GM12878 (cell line): Measurements from ENCODE around the gene ADCY9. TPM values are rescaled to one million over a fixed set of nuclear protein-coding genes. Genes with fewer than 3 reads are reported as not detected.

Experiments used
- ATAC-seq: fragments of 200-7000 bp; cut with Tn5 transposase; 3 replicates; pipeline ENCODE4 v1.9.1; 2020; ENCODE audit warnings: mild to moderate bottlenecking, moderate library complexity
- BruUV-seq: library from RNA; stranded (reverse); fragments of 400-500 nt; replicated peaks from 2 replicates; lab custom pipeline; 2021; lab: Mats Ljungman, UMichigan
- CTCF ChIA-PET: fragments of 300-600 bp; sonication (Branson Sonifier 250); formaldehyde crosslinking; extraction: SDS; loops from one replicate; lab custom pipeline; 2021; ENCODE audit warnings: inconsistent platforms; lab: Yijun Ruan, JAX
- POLR2A ChIA-PET: fragments of 350-600 bp; formaldehyde crosslinking; extraction: SDS; loops from one replicate; lab custom pipeline; 2021; ENCODE audit warnings: inconsistent platforms; lab: Charles Lee
- RAD21 ChIA-PET: fragments of 300-600 bp; sonication (Branson Sonifier 250); formaldehyde crosslinking; loops from one replicate; lab custom pipeline; 2023; ENCODE audit warnings: antibody characterized with exemption; ENCODE audit not compliant: unreplicated experiment; lab: Charles Lee
- SMC1A ChIA-PET: fragments of 300-600 bp; sonication (Branson Sonifier 250); formaldehyde crosslinking; loops from one replicate; lab custom pipeline; 2023; ENCODE audit not compliant: unreplicated experiment, uncharacterized antibody; lab: Charles Lee
- DNase-seq: peaks from one replicate; pipeline ENCODE4 v3.0.0-alpha.2; 2011; ENCODE audit warnings: low read depth, low spot score
- FAIRE-seq: peaks from 3 replicates; lab custom pipeline; 2011; peaks lifted over from hg19 to GRCh38; lab: Jason Lieb, UNC
- H2AFZ ChIP-seq: 2 replicates; pipeline ENCODE4 v1.6.0; 2011; ENCODE audit warnings: low read depth, low read length, control low read depth; ENCODE audit not compliant: control insufficient read depth
- H3K27ac ChIP-seq: 2 replicates; pipeline ENCODE4 v1.5.1; 2011; ENCODE audit warnings: control low read depth; ENCODE audit not compliant: control insufficient read depth, insufficient read depth
- H3K27me3 ChIP-seq, 2 experiments: replicated peaks in 1 of 2; 2 replicates each; pipeline versions ENCODE4 v1.6.0 to v1.6.1; 2011; ENCODE audit warnings: low read length in 1 of 2; ENCODE audit not compliant: control insufficient read depth in 2 of 2, insufficient read depth in 2 of 2
- H3K36me3 ChIP-seq, 2 experiments: 2 replicates each; pipeline ENCODE4 v1.5.1; 2011; ENCODE audit warnings: low read length in 1 of 2; ENCODE audit not compliant: control insufficient read depth in 2 of 2, insufficient read depth in 2 of 2
- H3K4me1 ChIP-seq: 2 replicates; pipeline ENCODE4 v1.6.1; 2011; ENCODE audit warnings: mild to moderate bottlenecking, low read length, moderate library complexity, mixed read lengths; ENCODE audit not compliant: control insufficient read depth, insufficient read depth
- H3K4me2 ChIP-seq: 2 replicates; pipeline ENCODE4 v1.6.0; 2011; ENCODE audit warnings: control low read depth; ENCODE audit not compliant: control insufficient read depth, insufficient read depth
- H3K4me3 ChIP-seq: fragments of 200-600 bp; sonication (generic); 2 replicates; pipeline ENCODE4 v1.5.1; 2016
- H3K79me2 ChIP-seq: 2 replicates; pipeline ENCODE4 v1.6.0; 2011; ENCODE audit warnings: low read length; ENCODE audit not compliant: control insufficient read depth, insufficient read depth
- H3K9ac ChIP-seq: 2 replicates; pipeline ENCODE4 v1.8.0; 2011; ENCODE audit warnings: low read length, control low read depth, mixed read lengths; ENCODE audit not compliant: control insufficient read depth, insufficient read depth
- H3K9me3 ChIP-seq: replicated peaks from 3 replicates; pipeline ENCODE4 v1.5.1; 2011; ENCODE audit warnings: mild to moderate bottlenecking, low read length; ENCODE audit not compliant: control insufficient read depth, insufficient read depth
- H4K20me1 ChIP-seq: 2 replicates; pipeline ENCODE4 v1.6.0; 2011; ENCODE audit not compliant: control insufficient read depth, insufficient read depth
- FOXM1 ChIP-seq: IDR thresholded peaks from 2 replicates; pipeline ENCODE4 v1.6.1; 2012; ENCODE audit warnings: low read depth, mild to moderate bottlenecking, inconsistent platforms, low read length, moderate library complexity
- GATAD2B ChIP-seq: fragments of 450-650 bp; conservative IDR thresholded peaks from 2 replicates; pipeline ENCODE4 v1.6.1; 2017; ENCODE audit warnings: low read depth, mild to moderate bottlenecking, moderate library complexity
- HDGF ChIP-seq: fragments of 450-650 bp; IDR thresholded peaks from 2 replicates; pipeline ENCODE4 v1.6.1; 2016; ENCODE audit warnings: antibody characterized with exemption
- KDM1A ChIP-seq: fragments of 200-600 bp; sonication (generic); IDR thresholded peaks from 2 replicates; pipeline ENCODE4 v1.6.1; 2016; ENCODE audit warnings: borderline replicate concordance
- NR2C1 ChIP-seq: fragments of 450-650 bp; IDR thresholded peaks from 2 replicates; pipeline ENCODE4 v1.6.1; 2017; ENCODE audit warnings: antibody characterized with exemption, mild to moderate bottlenecking, moderate library complexity
- POU2F2 ChIP-seq: IDR thresholded peaks from 3 replicates; pipeline ENCODE4 v1.6.1; 2011; ENCODE audit warnings: low read depth, mild to moderate bottlenecking, low read length, borderline replicate concordance
- RAD21 ChIP-seq: IDR thresholded peaks from 2 replicates; pipeline ENCODE4 v1.6.1; 2011; ENCODE audit warnings: mild to moderate bottlenecking, low read depth, low read length, moderate library complexity; ENCODE audit not compliant: insufficient read depth
- SMAD1 ChIP-seq: fragments of 450-650 bp; IDR thresholded peaks from 2 replicates; pipeline ENCODE4 v1.6.1; 2018; ENCODE audit warnings: mild to moderate bottlenecking, low read depth; ENCODE audit not compliant: partially characterized antibody
- SUZ12 ChIP-seq: fragments of 200-600 bp; sonication (generic); IDR thresholded peaks from one replicate; pipeline ENCODE4 v1.6.1; 2018; ENCODE audit warnings: antibody characterized with exemption, mild to moderate bottlenecking; ENCODE audit not compliant: unreplicated experiment
- TCF12 ChIP-seq: IDR thresholded peaks from 2 replicates; pipeline ENCODE4 v1.6.1; 2011; ENCODE audit warnings: low read depth, mild to moderate bottlenecking, low read length
- ZNF384 ChIP-seq: IDR thresholded peaks from 2 replicates; pipeline ENCODE4 v1.6.1; 2012; ENCODE audit warnings: low read depth, mild to moderate bottlenecking, low read length, improper control_type of control experiment, borderline replicate concordance
- WGBS: methylation state at CpG from one replicate; pipeline ENCODE4 v1.1.6; 2016; ENCODE audit warnings: low lambda C conversion rate; ENCODE audit not compliant: insufficient replicate concordance, insufficient coverage; ENCODE audit errors: missing lambda C conversion rate; 5-methylcytosine and 5-hydroxymethylcytosine counted together
- in situ Hi-C: fragments of 300-500 bp; cut with MboI; formaldehyde crosslinking; loops from 9 replicates; pipeline ENCODE4 v1.14.3; 2018; ENCODE audit warnings: mixed read lengths
- intact Hi-C: fragments of 100-400 bp; cut with micrococcal nuclease; formaldehyde crosslinking; loops from one replicate; pipeline ENCODE4 v1.14.2; 2022; ENCODE audit not compliant: unreplicated experiment
- polyA plus RNA-seq, 11 experiments: library from polyadenylated mRNA; depleted of rRNA in 4 of 11; unstranded in 6 of 11; stranded (reverse) in 5 of 11; fragments of >200 nt; fragmentation: Nextera tagmentation in 4 of 11; fragmentation: Illumina TruSeq in 1 of 11; extraction: Ambion mirVana in 4 of 11; extraction: Trizol in 1 of 11; gene quantifications; 1 replicate in 1 of 11; 2 replicates in 10 of 11; pipeline versions ENCODE4 v1.2.1 to v1.2.3, GENCODE V29; 2011 to 2016; ENCODE audit warnings: inconsistent platforms in 2 of 11, missing spikeins in 2 of 11, low read depth in 1 of 11
- total RNA-seq, 4 experiments: library from RNA; depleted of rRNA in 3 of 4; stranded (reverse); fragments of >200 nt in 3 of 4; fragmentation: Illumina TruSeq in 1 of 4; extraction: Trizol in 1 of 4; gene quantifications; 2 replicates each; pipeline versions ENCODE4 v1.2.1 to v1.2.3, GENCODE V29; 2013 to 2021
- TF ChIP-seq, protein P1 (sequence below): fragments of 450-650 bp; conservative IDR thresholded peaks from 2 replicates; pipeline ENCODE4 v1.6.1; 2017; ENCODE audit warnings: mild to moderate bottlenecking, moderate library complexity
- TF ChIP-seq, protein P2 (sequence below): fragments of 450-650 bp; IDR thresholded peaks from 2 replicates; pipeline ENCODE4 v1.6.1; 2017; ENCODE audit warnings: mild to moderate bottlenecking, moderate library complexity
- TF ChIP-seq, protein P3 (sequence below): fragments of 450-650 bp; IDR thresholded peaks from 2 replicates; pipeline ENCODE4 v1.6.1; 2018; ENCODE audit warnings: mild to moderate bottlenecking, low read depth, moderate library complexity; ENCODE audit not compliant: partially characterized antibody

Gene ADCY9
- total and polyA plus RNA-seq, 10 of the 15 experiments (the other 5 are each of a cell fraction or from before 2014, with no cell fraction given), result 0.09 to 0.41 (median 0.15) TPM; not detected in 3

DNA sequence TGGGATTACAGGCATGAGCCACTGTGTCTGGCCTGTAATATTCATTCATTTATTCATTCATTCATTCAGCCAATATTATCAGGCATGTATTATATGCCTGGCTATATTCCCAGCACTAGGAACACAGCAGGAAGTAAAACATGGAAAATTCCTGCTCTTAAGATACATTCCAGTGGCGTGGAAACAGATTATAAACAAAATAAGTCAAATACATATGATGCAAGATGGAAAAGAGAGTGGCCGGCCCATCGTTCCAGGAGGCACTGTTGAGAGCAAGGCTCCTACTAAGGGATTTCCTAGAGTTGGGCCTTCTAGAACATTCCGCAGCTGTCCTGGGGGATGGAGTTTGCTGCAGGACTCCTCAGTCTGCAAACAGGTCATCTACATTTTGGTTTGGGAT is 17.7 kb downstream of the ADCY9 start (continued):
- TF ChIP-seq, protein P1, sequence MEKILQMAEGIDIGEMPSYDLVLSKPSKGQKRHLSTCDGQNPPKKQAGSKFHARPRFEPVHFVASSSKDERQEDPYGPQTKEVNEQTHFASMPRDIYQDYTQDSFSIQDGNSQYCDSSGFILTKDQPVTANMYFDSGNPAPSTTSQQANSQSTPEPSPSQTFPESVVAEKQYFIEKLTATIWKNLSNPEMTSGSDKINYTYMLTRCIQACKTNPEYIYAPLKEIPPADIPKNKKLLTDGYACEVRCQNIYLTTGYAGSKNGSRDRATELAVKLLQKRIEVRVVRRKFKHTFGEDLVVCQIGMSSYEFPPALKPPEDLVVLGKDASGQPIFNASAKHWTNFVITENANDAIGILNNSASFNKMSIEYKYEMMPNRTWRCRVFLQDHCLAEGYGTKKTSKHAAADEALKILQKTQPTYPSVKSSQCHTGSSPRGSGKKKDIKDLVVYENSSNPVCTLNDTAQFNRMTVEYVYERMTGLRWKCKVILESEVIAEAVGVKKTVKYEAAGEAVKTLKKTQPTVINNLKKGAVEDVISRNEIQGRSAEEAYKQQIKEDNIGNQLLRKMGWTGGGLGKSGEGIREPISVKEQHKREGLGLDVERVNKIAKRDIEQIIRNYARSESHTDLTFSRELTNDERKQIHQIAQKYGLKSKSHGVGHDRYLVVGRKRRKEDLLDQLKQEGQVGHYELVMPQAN, result no peak
- TF ChIP-seq, protein P2, sequence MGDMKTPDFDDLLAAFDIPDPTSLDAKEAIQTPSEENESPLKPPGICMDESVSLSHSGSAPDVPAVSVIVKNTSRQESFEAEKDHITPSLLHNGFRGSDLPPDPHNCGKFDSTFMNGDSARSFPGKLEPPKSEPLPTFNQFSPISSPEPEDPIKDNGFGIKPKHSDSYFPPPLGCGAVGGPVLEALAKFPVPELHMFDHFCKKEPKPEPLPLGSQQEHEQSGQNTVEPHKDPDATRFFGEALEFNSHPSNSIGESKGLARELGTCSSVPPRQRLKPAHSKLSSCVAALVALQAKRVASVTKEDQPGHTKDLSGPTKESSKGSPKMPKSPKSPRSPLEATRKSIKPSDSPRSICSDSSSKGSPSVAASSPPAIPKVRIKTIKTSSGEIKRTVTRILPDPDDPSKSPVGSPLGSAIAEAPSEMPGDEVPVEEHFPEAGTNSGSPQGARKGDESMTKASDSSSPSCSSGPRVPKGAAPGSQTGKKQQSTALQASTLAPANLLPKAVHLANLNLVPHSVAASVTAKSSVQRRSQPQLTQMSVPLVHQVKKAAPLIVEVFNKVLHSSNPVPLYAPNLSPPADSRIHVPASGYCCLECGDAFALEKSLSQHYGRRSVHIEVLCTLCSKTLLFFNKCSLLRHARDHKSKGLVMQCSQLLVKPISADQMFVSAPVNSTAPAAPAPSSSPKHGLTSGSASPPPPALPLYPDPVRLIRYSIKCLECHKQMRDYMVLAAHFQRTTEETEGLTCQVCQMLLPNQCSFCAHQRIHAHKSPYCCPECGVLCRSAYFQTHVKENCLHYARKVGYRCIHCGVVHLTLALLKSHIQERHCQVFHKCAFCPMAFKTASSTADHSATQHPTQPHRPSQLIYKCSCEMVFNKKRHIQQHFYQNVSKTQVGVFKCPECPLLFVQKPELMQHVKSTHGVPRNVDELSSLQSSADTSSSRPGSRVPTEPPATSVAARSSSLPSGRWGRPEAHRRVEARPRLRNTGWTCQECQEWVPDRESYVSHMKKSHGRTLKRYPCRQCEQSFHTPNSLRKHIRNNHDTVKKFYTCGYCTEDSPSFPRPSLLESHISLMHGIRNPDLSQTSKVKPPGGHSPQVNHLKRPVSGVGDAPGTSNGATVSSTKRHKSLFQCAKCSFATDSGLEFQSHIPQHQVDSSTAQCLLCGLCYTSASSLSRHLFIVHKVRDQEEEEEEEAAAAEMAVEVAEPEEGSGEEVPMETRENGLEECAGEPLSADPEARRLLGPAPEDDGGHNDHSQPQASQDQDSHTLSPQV, result no peak

DNA sequence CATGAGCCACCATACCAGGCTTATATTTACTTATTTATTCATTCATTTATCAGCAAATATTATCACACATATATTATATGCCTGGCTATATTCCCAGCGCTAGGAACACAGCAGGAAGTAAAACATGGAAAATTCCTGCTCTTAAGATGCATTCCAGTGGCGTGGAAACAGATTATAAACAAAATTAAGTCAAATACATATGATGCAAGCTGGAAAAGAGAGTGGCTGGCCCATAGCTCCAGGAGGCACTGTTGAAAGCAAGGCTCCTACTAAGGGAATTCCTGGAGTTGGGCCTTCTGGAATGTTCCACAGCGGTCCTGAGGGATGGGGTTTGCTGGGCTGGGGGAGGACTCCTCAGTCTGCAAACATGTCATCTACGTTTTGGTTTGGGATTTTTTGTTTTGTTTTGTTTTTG is 18.4 kb downstream of the ADCY9 start:
- no peak for FAIRE-seq
- intact Hi-C loops (no loop called here), in situ Hi-C loops (no loop called here)
- Histone ChIP-seq H3K4me3 (no peak overlapping the region), H2AFZ (no peak overlapping the region), H3K9me3 (no peaks in the 10 kb centered on the region), H4K20me1 (no peaks in the 10 kb centered on the region), H3K4me2 (no peak overlapping the region), H3K36me3 (no peaks in the 10 kb centered on the region), H3K4me1 (no peaks in the 10 kb centered on the region), H3K27ac (no peak overlapping the region), H3K9ac (no peak overlapping the region), H3K79me2 (no peaks in the 10 kb centered on the region), H3K27me3 (no peaks in the 10 kb centered on the region)
- BruUV-seq, result no TSS peak
- no peak for DNase-seq
- ChIA-PET CTCF (no interaction called here), RAD21 (no interaction called here), POLR2A (no interaction called here), SMC1A (no interaction called here)
- WGBS, result 27% methylated on average over 4 of the region's 4 CpGs
- no peak for ATAC-seq
- TF ChIP-seq TCF12 (no peak), POU2F2 (no peak), NR2C1 (no peak), RAD21 (no peak), SUZ12 (no peak), ZNF384 (no peak), KDM1A (no peak), GATAD2B (no peak), HDGF (no peak), SMAD1 (no peak), FOXM1 (no peak)
- TF ChIP-seq, protein P3, sequence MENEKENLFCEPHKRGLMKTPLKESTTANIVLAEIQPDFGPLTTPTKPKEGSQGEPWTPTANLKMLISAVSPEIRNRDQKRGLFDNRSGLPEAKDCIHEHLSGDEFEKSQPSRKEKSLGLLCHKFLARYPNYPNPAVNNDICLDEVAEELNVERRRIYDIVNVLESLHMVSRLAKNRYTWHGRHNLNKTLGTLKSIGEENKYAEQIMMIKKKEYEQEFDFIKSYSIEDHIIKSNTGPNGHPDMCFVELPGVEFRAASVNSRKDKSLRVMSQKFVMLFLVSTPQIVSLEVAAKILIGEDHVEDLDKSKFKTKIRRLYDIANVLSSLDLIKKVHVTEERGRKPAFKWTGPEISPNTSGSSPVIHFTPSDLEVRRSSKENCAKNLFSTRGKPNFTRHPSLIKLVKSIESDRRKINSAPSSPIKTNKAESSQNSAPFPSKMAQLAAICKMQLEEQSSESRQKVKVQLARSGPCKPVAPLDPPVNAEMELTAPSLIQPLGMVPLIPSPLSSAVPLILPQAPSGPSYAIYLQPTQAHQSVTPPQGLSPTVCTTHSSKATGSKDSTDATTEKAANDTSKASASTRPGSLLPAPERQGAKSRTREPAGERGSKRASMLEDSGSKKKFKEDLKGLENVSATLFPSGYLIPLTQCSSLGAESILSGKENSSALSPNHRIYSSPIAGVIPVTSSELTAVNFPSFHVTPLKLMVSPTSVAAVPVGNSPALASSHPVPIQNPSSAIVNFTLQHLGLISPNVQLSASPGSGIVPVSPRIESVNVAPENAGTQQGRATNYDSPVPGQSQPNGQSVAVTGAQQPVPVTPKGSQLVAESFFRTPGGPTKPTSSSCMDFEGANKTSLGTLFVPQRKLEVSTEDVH, result no peak
